ENCODE data around the gene CTIF. TPM values are rescaled to one million over a fixed set of nuclear protein-coding genes. Genes with fewer than 3 reads are reported as not detected.

The CTIF gene
- total and polyA plus RNA-seq, 4 donors, result 12.2 to 45.7 (median 32.6) TPM

- ATAC-seq (ENCODE audit: insufficient read depth, low FRiP score), result no peak
Observed at GRCh38 chr18:48525671-48526070, 13.2 kb upstream of the CTIF start.

GRCh38 chr18:48527461-48527860 is 11.4 kb upstream of the CTIF start:
- Histone ChIP-seq H3K9ac (ENCODE audit: insufficient read depth in 1 of 2, low read length in 2 of 2) (no peak overlapping the region), H3K4me1 (ENCODE audit: control insufficient read depth in 5 of 5, insufficient read depth in 5 of 5, low read length in 5 of 5) (no peaks in the 10 kb centered on the region), H3K27me3 (ENCODE audit: control insufficient read depth in 3 of 3, insufficient read depth in 3 of 3, low read length in 2 of 3) (no peaks in the 10 kb centered on the region), H3K27ac (ENCODE audit: low read depth in 1 of 2, low read length in 1 of 2) (no peak overlapping the region), H3K9me3 (ENCODE audit: control insufficient read depth in 4 of 4, insufficient read depth in 3 of 4, low read length in 3 of 4) (peaks cover 0 to 7% (median 0%) of the 10 kb centered on the region in 4 donors), H3K36me3 (ENCODE audit: control insufficient read depth in 4 of 4, insufficient read depth in 4 of 4, low read length in 4 of 4) (no peaks in the 10 kb centered on the region), H3K4me3 (no peak overlapping the region)
- DNase-seq (peak in 1 of 3 donors; percentile 33), ATAC-seq (ENCODE audit: insufficient read depth, low FRiP score) (no peak)
- TF ChIP-seq, protein P1, sequence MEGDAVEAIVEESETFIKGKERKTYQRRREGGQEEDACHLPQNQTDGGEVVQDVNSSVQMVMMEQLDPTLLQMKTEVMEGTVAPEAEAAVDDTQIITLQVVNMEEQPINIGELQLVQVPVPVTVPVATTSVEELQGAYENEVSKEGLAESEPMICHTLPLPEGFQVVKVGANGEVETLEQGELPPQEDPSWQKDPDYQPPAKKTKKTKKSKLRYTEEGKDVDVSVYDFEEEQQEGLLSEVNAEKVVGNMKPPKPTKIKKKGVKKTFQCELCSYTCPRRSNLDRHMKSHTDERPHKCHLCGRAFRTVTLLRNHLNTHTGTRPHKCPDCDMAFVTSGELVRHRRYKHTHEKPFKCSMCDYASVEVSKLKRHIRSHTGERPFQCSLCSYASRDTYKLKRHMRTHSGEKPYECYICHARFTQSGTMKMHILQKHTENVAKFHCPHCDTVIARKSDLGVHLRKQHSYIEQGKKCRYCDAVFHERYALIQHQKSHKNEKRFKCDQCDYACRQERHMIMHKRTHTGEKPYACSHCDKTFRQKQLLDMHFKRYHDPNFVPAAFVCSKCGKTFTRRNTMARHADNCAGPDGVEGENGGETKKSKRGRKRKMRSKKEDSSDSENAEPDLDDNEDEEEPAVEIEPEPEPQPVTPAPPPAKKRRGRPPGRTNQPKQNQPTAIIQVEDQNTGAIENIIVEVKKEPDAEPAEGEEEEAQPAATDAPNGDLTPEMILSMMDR (IDR thresholded peaks at IDR 0.05; ENCODE audit: control extremely low read depth, extremely low read depth), result no peak
- 82 to 90% methylated on average over 4 of the region's 4 CpGs for WGBS, 2 donors

More at GRCh38 chr18:48525671-48526070, 13.2 kb upstream of the CTIF start:
- H3K27ac ChIP-seq (ENCODE audit: low read depth in 1 of 2, low read length in 1 of 2), result no peak overlapping the region
- TF ChIP-seq, protein P1 (IDR thresholded peaks at IDR 0.05; ENCODE audit: control extremely low read depth, extremely low read depth), result no peak
- H3K9me3 ChIP-seq (ENCODE audit: control insufficient read depth in 4 of 4, insufficient read depth in 3 of 4, low read length in 3 of 4), result peaks cover 0 to 8% (median 0%) of the 10 kb centered on the region in 4 donors
- H3K4me3 ChIP-seq, result no peak overlapping the region
- H3K27me3 ChIP-seq (ENCODE audit: control insufficient read depth in 3 of 3, insufficient read depth in 3 of 3, low read length in 2 of 3), result peaks cover 0 to 2% (median 0%) of the 10 kb centered on the region in 3 donors
- no peak for DNase-seq
- H3K9ac ChIP-seq (ENCODE audit: insufficient read depth in 1 of 2, low read length in 2 of 2), result no peak overlapping the region
- H3K4me1 ChIP-seq (ENCODE audit: control insufficient read depth in 5 of 5, insufficient read depth in 5 of 5, low read length in 5 of 5), result no peaks in the 10 kb centered on the region
- H3K36me3 ChIP-seq (ENCODE audit: control insufficient read depth in 4 of 4, insufficient read depth in 4 of 4, low read length in 4 of 4), result no peaks in the 10 kb centered on the region

DNA sequence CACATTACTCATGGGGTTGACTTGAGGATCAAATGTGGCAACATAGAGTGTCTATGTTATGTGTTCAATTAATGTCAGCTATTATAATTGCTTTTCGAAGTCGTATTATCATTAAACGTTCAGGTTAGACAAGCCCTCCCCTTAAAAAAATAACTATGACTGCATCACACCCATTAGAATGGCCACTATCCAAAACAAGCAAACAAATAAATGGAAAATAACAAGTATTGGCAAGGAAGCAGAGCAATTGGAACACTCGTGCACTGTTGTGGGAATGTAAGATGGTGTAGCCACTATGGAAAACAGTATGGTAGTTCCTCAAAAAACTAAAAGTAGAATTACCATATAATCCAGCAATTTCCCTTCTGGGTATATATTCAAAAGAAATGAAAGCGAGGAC is 10.0 kb upstream of the CTIF start:
- DNase-seq (no peak), ATAC-seq (ENCODE audit: insufficient read depth, low FRiP score) (no peak)
- Histone ChIP-seq H3K4me1 (ENCODE audit: control insufficient read depth in 5 of 5, insufficient read depth in 5 of 5, low read length in 5 of 5) (no peaks in the 10 kb centered on the region), H3K36me3 (ENCODE audit: control insufficient read depth in 4 of 4, insufficient read depth in 4 of 4, low read length in 4 of 4) (no peaks in the 10 kb centered on the region), H3K9me3 (ENCODE audit: control insufficient read depth in 4 of 4, insufficient read depth in 3 of 4, low read length in 3 of 4) (peaks cover 0 to 7% (median 0%) of the 10 kb centered on the region in 4 donors), H3K27me3 (ENCODE audit: control insufficient read depth in 3 of 3, insufficient read depth in 3 of 3, low read length in 2 of 3) (no peaks in the 10 kb centered on the region), H3K4me3 (no peak overlapping the region), H3K27ac (ENCODE audit: low read depth in 1 of 2, low read length in 1 of 2) (no peak overlapping the region), H3K9ac (ENCODE audit: insufficient read depth in 1 of 2, low read length in 2 of 2) (no peak overlapping the region)
- TF ChIP-seq, protein P1 (IDR thresholded peaks at IDR 0.05; ENCODE audit: control extremely low read depth, extremely low read depth), result no peak
- 83 to 95% methylated on average over 5 of the region's 5 CpGs for WGBS, 2 donors

GRCh38 chr18:48529796-48530195 is 9.0 kb upstream of the CTIF start:
- 64 to 66% methylated on average over 2 of the region's 2 CpGs for WGBS, 2 donors
- peak overlapping the region in 1 of 2 donors; percentile 43 for H3K27ac ChIP-seq (ENCODE audit: low read depth in 1 of 2, low read length in 1 of 2)
- no peak for ATAC-seq (ENCODE audit: insufficient read depth, low FRiP score)

More at GRCh38 chr18:48529796-48530195, 9.0 kb upstream of the CTIF start:
- Histone ChIP-seq H3K4me3 (no peak overlapping the region), H3K36me3 (ENCODE audit: control insufficient read depth in 4 of 4, insufficient read depth in 4 of 4, low read length in 4 of 4) (no peaks in the 10 kb centered on the region), H3K9ac (ENCODE audit: insufficient read depth in 1 of 2, low read length in 2 of 2) (no peak overlapping the region), H3K27me3 (ENCODE audit: control insufficient read depth in 3 of 3, insufficient read depth in 3 of 3, low read length in 2 of 3) (no peaks in the 10 kb centered on the region), H3K4me1 (ENCODE audit: control insufficient read depth in 5 of 5, insufficient read depth in 5 of 5, low read length in 5 of 5) (no peaks in the 10 kb centered on the region), H3K9me3 (ENCODE audit: control insufficient read depth in 4 of 4, insufficient read depth in 3 of 4, low read length in 3 of 4) (peaks cover 0 to 1% (median 0%) of the 10 kb centered on the region in 4 donors)
- TF ChIP-seq, protein P1 (IDR thresholded peaks at IDR 0.05; ENCODE audit: control extremely low read depth, extremely low read depth), result no peak
- no peak for DNase-seq
